Osteocyte (in vitro differentiated cells): ENCODE data around the gene PCBP2. TPM values are rescaled to one million over a fixed set of nuclear protein-coding genes. Genes with fewer than 3 reads are reported as not detected.

ENCODE experiments used
- DNase-seq: peaks from one replicate; pipeline ENCODE4 v3.0.0; 2021; ENCODE audit warnings: mixed read lengths; ENCODE audit not compliant: unreplicated experiment; ENCODE audit errors: extremely low spot score
- H3K27ac Mint-ChIP-seq: one replicate; pipeline ENCODE4 v1.8.0; 2021; ENCODE audit warnings: mild to moderate bottlenecking, mixed read lengths; ENCODE audit not compliant: unreplicated experiment
- H3K27me3 Mint-ChIP-seq: one replicate; pipeline ENCODE4 v1.8.0; 2021; ENCODE audit warnings: mixed read lengths; ENCODE audit not compliant: unreplicated experiment
- H3K36me3 Mint-ChIP-seq: one replicate; pipeline ENCODE4 v1.8.0; 2021; ENCODE audit warnings: mixed read lengths; ENCODE audit not compliant: unreplicated experiment
- H3K4me1 Mint-ChIP-seq: one replicate; pipeline ENCODE4 v1.8.0; 2021; ENCODE audit warnings: mixed read lengths; ENCODE audit not compliant: unreplicated experiment
- H3K4me3 Mint-ChIP-seq: one replicate; pipeline ENCODE4 v1.8.0; 2021; ENCODE audit warnings: mild to moderate bottlenecking, moderate library complexity, mixed read lengths; ENCODE audit not compliant: unreplicated experiment
- H3K9me3 Mint-ChIP-seq: one replicate; pipeline ENCODE4 v1.8.0; 2021; ENCODE audit warnings: mixed read lengths; ENCODE audit not compliant: unreplicated experiment
- CTCF ChIP-seq: fragments of 200-600 bp; sonication (generic); IDR thresholded peaks from 2 replicates; pipeline ENCODE4 v1.5.0; 2021; ENCODE audit warnings: antibody characterized with exemption, mild to moderate bottlenecking, moderate library complexity
- total RNA-seq: library from RNA; stranded (reverse); gene quantifications from 2 replicates; pipeline ENCODE4 v1.2.1, GENCODE V29; 2021

PCBP2 gene
- total RNA-seq, 1 donor from 2014 or later: 984 TPM

GRCh38 chr12:53496752-53497032 lies 44.8 kb downstream of the PCBP2 start:
- Mint-ChIP-seq H3K36me3 (no peaks in the 10 kb centered on the region), H3K27ac (peak overlapping the region; percentile 70), H3K9me3 (no peaks in the 10 kb centered on the region), H3K27me3 (no peaks in the 10 kb centered on the region), H3K4me3 (peak overlapping the region; percentile 14), H3K4me1 (peaks cover 53% of the 10 kb centered on the region)
- DNase-seq: no peak
- TF ChIP-seq CTCF: no peak

- Mint-ChIP-seq H3K36me3 (no peaks in the 10 kb centered on the region), H3K9me3 (no peaks in the 10 kb centered on the region), H3K27me3 (no peaks in the 10 kb centered on the region), H3K4me1 (peaks cover 52% of the 10 kb centered on the region), H3K4me3 (no peak overlapping the region), H3K27ac (no peak overlapping the region)
- no peak for TF ChIP-seq CTCF
- no peak for DNase-seq
Observed at GRCh38 chr12:53497461-53497860, 45.6 kb downstream of the PCBP2 start.

GRCh38 chr12:53498235-53498630 lies 46.3 kb downstream of the PCBP2 start:
- DNase-seq: no peak
- no peak for TF ChIP-seq CTCF
- no peaks in the 10 kb centered on the region for H3K36me3 Mint-ChIP-seq
- no peaks in the 10 kb centered on the region for H3K9me3 Mint-ChIP-seq
- H3K27me3 Mint-ChIP-seq: no peaks in the 10 kb centered on the region
- peak overlapping the region; percentile 54 for H3K27ac Mint-ChIP-seq
- peaks cover 52% of the 10 kb centered on the region for H3K4me1 Mint-ChIP-seq
- peak overlapping the region; percentile 78 for H3K4me3 Mint-ChIP-seq

- peaks cover under 1% of the 10 kb centered on the region for H3K36me3 Mint-ChIP-seq
- H3K4me3 Mint-ChIP-seq: peak within 1 kb of the TSS; percentile 78
- peak within 1 kb of the TSS; percentile 96 for H3K27ac Mint-ChIP-seq
- H3K9me3 Mint-ChIP-seq: no peaks in the 10 kb centered on the region
- TF ChIP-seq CTCF: no peak
- DNase-seq: no peak
- peaks cover 44% of the 10 kb centered on the region for H3K4me1 Mint-ChIP-seq
- no peaks in the 10 kb centered on the region for H3K27me3 Mint-ChIP-seq
Observed at GRCh38 chr12:53499266-53500141, 47.6 kb downstream of the PCBP2 start, which contains the start of gene MAP3K12. Gene MAP3K12 (minus strand): TSS chr12:53499458. CDS start chr12:53487391, 12,067 bp downstream.

- H3K27ac Mint-ChIP-seq: peak overlapping the region; percentile 96
- no peak for DNase-seq
- H3K4me3 Mint-ChIP-seq: peak overlapping the region; percentile 78
- peaks cover 47% of the 10 kb centered on the region for H3K4me1 Mint-ChIP-seq
- TF ChIP-seq CTCF: no peak
- no peaks in the 10 kb centered on the region for H3K9me3 Mint-ChIP-seq
- H3K36me3 Mint-ChIP-seq: peaks cover 4% of the 10 kb centered on the region
- no peaks in the 10 kb centered on the region for H3K27me3 Mint-ChIP-seq
Observed at GRCh38 chr12:53500142-53500775, 48.4 kb downstream of the PCBP2 start.
